Esophagus muscularis mucosa (tissue), 4 donors: ENCODE measurements around the gene SHD. TPM values are rescaled to one million over a fixed set of nuclear protein-coding genes. Genes with fewer than 3 reads are reported as not detected.

ENCODE experiments used
- DNase-seq: peaks from one replicate; pipeline ENCODE4 v3.0.0-alpha.2; 2017; ENCODE audit errors: extremely low spot score
- H3K27ac ChIP-seq, 4 donors: fragments of 200-600 bp; sonication (generic); replicated peaks in 1 of 4; 1 replicate in 3 of 4; 2 replicates in 1 of 4; pipeline ENCODE4 v1.5.1; 2016 to 2019; ENCODE audit warnings: mild to moderate bottlenecking in 1 of 4
- H3K27me3 ChIP-seq, 4 donors: fragments of 200-600 bp; sonication (generic); one replicate each; pipeline versions ENCODE4 v1.5.1 to v1.6.0; 2016 to 2019
- H3K36me3 ChIP-seq, 4 donors: fragments of 200-600 bp; sonication (generic); one replicate each; pipeline ENCODE4 v1.5.1; 2016 to 2019
- H3K4me1 ChIP-seq, 4 donors: fragments of 200-600 bp; sonication (generic); one replicate each; pipeline ENCODE4 v1.5.1; 2016 to 2019
- H3K4me3 ChIP-seq, 4 donors: fragments of 200-600 bp; sonication (generic); 1 replicate in 2 of 4; 2 replicates in 2 of 4; pipeline ENCODE4 v1.5.1; 2016 to 2019; ENCODE audit warnings: mild to moderate bottlenecking in 4 of 4, moderate library complexity in 1 of 4
- H3K9me3 ChIP-seq, 4 donors: fragments of 200-600 bp; sonication (generic); 1 replicate in 3 of 4; 2 replicates in 1 of 4; pipeline ENCODE4 v1.5.1; 2016 to 2019
- EP300 ChIP-seq: sonication (generic); formaldehyde crosslinking; IDR thresholded peaks from one replicate; pipeline ENCODE4 v1.6.1; 2017; ENCODE audit warnings: antibody characterized with exemption
- POLR2A ChIP-seq: fragments of 450-650 bp; IDR thresholded peaks from one replicate; pipeline ENCODE4 v1.6.1; 2017; ENCODE audit warnings: antibody characterized with exemption, moderate library complexity, mild to moderate bottlenecking, low read depth
- POLR2AphosphoS5 ChIP-seq, 2 donors: sonication (generic); formaldehyde crosslinking; IDR thresholded peaks; one replicate each; pipeline ENCODE4 v1.6.1; 2017; ENCODE audit warnings: antibody characterized with exemption in 2 of 2
- WGBS: methylation state at CpG from one replicate; pipeline ENCODE4 v1.1.5; 2018; 5-methylcytosine and 5-hydroxymethylcytosine counted together
- intact Hi-C: fragments of 100-400 bp; cut with DNase I; formaldehyde crosslinking; loops from one replicate; pipeline ENCODE4 v1.15.1; 2023
- total RNA-seq, 4 donors: library from RNA; depleted of rRNA; stranded (reverse); fragments of >200 nt; gene quantifications; one replicate each; pipeline versions ENCODE4 v1.1.0 to v1.2.1, GENCODE V29; 2016
- TF ChIP-seq, protein P1 (sequence below), 3 experiments: fragments of 200-600 bp in 2 of 3; fragments of 450-650 bp in 1 of 3; sonication (generic) in 2 of 3; IDR thresholded peaks; one replicate each; pipeline ENCODE4 v1.5.1; 2017 to 2019; ENCODE audit warnings: antibody characterized with exemption in 3 of 3, mild to moderate bottlenecking in 2 of 3, moderate library complexity in 1 of 3

The SHD gene
- total RNA-seq, 4 donors from 2014 or later: not detected

GRCh38 chr19:4278010-4278409 is 1.1 kb upstream of the SHD start:
- Histone ChIP-seq H3K4me3 (no peak overlapping the region), H3K27ac (no peak overlapping the region), H3K9me3 (no peaks in the 10 kb centered on the region), H3K27me3 (peaks cover 4 to 61% (median 29%) of the 10 kb centered on the region in 4 donors), H3K36me3 (no peaks in the 10 kb centered on the region), H3K4me1 (peaks cover 13 to 19% (median 15%) of the 10 kb centered on the region in 4 donors)
- no peak for TF ChIP-seq EP300
- no peak for TF ChIP-seq POLR2A
- TF ChIP-seq POLR2AphosphoS5 (IDR thresholded peaks at IDR 0.05): no peak
- TF ChIP-seq, protein P1, sequence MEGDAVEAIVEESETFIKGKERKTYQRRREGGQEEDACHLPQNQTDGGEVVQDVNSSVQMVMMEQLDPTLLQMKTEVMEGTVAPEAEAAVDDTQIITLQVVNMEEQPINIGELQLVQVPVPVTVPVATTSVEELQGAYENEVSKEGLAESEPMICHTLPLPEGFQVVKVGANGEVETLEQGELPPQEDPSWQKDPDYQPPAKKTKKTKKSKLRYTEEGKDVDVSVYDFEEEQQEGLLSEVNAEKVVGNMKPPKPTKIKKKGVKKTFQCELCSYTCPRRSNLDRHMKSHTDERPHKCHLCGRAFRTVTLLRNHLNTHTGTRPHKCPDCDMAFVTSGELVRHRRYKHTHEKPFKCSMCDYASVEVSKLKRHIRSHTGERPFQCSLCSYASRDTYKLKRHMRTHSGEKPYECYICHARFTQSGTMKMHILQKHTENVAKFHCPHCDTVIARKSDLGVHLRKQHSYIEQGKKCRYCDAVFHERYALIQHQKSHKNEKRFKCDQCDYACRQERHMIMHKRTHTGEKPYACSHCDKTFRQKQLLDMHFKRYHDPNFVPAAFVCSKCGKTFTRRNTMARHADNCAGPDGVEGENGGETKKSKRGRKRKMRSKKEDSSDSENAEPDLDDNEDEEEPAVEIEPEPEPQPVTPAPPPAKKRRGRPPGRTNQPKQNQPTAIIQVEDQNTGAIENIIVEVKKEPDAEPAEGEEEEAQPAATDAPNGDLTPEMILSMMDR (IDR thresholded peaks at IDR 0.05): no peak
- WGBS: 40% methylated on average over 4 of the region's 4 CpGs
- DNase-seq: no peak
- intact Hi-C loops: no loop called here

- Histone ChIP-seq H3K9me3 (no peaks in the 10 kb centered on the region), H3K27ac (no peak overlapping the region), H3K36me3 (no peaks in the 10 kb centered on the region), H3K27me3 (peaks cover 4 to 73% (median 29%) of the 10 kb centered on the region in 4 donors), H3K4me3 (peak overlapping the region; percentile 27 to 38 (median 34)), H3K4me1 (peaks cover 13 to 19% (median 15%) of the 10 kb centered on the region in 4 donors)
- WGBS: 0% methylated on average over 10 of the region's 30 CpGs
- DNase-seq: no peak
- TF ChIP-seq POLR2AphosphoS5 (IDR thresholded peaks at IDR 0.05): no peak
- TF ChIP-seq POLR2A: no peak
- TF ChIP-seq, protein P1 (IDR thresholded peaks at IDR 0.05): no peak
- TF ChIP-seq EP300: no peak
- intact Hi-C loops: no loop called here
Measured at GRCh38 chr19:4279267-4279529, 132 bp downstream of the SHD start.

GRCh38 chr19:4279530-4280422 is 710 bp downstream of the SHD start:
- Histone ChIP-seq H3K27ac (no peak overlapping the region), H3K9me3 (no peaks in the 10 kb centered on the region), H3K4me3 (peak overlapping the region; percentile 27 to 38 (median 34)), H3K4me1 (peaks cover 13 to 19% (median 15%) of the 10 kb centered on the region in 4 donors), H3K36me3 (no peaks in the 10 kb centered on the region), H3K27me3 (peaks cover 4 to 78% (median 31%) of the 10 kb centered on the region in 4 donors)
- intact Hi-C loops: no loop called here
- no peak for DNase-seq
- WGBS: 6% methylated on average over 36 of the region's 71 CpGs
- no peak for TF ChIP-seq POLR2AphosphoS5 (IDR thresholded peaks at IDR 0.05)
- TF ChIP-seq, protein P1 (IDR thresholded peaks at IDR 0.05): no peak
- no peak for TF ChIP-seq POLR2A
- TF ChIP-seq EP300: no peak

DNA sequence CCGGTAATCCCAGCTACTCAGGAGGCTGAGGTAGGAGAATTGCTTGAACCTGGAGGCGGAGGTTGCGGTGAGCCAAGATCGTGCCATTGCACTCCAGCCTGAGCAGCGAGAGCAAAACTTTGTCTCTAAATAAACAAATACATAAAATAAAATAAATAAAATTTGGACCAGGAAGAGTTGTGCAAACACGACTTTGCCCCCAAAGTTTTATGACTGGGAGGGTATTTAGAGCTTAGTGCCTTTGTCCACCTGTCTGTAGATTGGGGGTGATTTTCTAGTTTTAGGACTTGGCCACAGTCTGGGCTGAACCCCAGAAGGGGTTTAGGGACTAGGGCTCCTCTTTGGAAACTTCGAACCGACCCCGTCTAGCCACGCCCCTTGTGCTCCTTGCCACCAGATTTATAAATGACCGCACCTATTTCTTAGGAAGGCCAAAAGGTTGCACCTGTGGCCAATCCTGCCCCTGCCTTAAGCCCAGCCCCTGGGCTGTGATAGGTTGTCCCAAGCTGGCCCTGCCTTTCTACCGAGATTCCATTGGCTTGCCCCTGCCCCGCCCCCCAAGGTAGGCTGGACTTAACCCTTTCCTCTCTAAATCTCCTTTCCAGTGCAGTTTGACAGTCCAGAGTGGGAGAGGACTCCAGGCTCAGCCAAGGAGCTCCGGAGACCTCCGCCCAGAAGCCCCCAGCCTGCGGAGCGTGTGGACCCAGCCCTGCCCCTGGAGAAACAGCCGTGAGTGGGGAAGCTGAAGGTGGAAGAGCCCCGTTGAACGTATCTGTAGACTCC is 5.3 kb downstream of the SHD start:
- TF ChIP-seq POLR2A (no peak), POLR2AphosphoS5 (IDR thresholded peaks at IDR 0.05) (no peak), EP300 (no peak)
- TF ChIP-seq, protein P1 (IDR thresholded peaks at IDR 0.05): no peak
- Histone ChIP-seq H3K36me3 (no peaks in the 10 kb centered on the region), H3K27ac (no peak overlapping the region), H3K27me3 (peaks cover 4 to 90% (median 23%) of the 10 kb centered on the region in 4 donors), H3K4me1 (peaks cover 6 to 9% (median 8%) of the 10 kb centered on the region in 4 donors), H3K9me3 (no peaks in the 10 kb centered on the region), H3K4me3 (no peak overlapping the region)
- intact Hi-C loops: no loop called here
- DNase-seq: no peak
- 36% methylated on average over 19 of the region's 20 CpGs for WGBS
